ENCODE data around the gene SLC9A5.
A peak's percentile ranks its signal among the peaks of the same experiment; 100 is the strongest.

DNA sequence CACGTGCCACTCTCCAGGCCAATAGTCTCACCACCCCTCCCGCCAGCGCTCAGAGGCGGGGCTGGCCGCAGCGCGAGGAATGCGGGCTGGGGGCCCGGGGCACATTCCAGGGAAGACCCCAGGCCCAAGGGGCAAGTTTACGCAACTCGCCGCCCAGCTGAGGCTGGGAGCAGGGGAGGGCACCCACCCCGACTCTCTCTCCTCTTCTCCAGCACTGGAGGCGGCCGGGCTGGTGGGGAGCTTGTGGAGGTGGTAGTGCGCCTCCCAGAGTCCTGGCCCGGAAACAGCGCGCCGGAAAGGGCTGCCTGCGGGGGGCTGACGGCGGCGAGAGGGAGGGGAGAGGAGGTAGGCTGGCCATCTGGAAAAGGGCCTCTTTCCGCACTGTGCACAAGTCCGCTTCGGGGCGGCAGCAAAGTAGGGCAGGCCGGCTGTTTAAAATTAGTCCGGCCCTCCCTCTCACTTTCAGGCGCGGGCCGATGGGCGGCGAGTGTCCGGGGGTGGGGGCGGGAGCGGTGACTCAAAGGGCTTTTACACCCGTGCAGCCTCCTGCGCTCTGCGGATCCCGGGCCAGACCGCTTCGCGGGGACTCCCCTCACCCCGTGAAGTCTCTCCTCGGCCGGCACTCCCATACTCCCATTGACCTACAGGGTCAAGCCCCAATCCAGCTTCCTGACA, 2.6 kb upstream of the SLC9A5 start:
- no peak for TF ChIP-seq ZNF565 (CRISPR knock-in tag; conservative IDR thresholded peaks at IDR 0.05; ENCODE audit: low read depth)
- peak; percentile 91 for TF ChIP-seq PATZ1 (CRISPR knock-in tag; IDR thresholded peaks at IDR 0.05; ENCODE audit: borderline replicate concordance)
- TF ChIP-seq GLIS3 (CRISPR knock-in tag; IDR thresholded peaks at IDR 0.05): no peak
- no peak for TF ChIP-seq ESRRG (CRISPR knock-in tag; IDR thresholded peaks at IDR 0.05)
- no peak for TF ChIP-seq ZFP30 (CRISPR knock-in tag; IDR thresholded peaks at IDR 0.05)

Data from SK-N-SH treated with all-trans-retinoic acid at 6 μM for 48 hours (cell line).